A673 (cell line): ENCODE results near the gene ZC3H12A.

Source experiments
- CTCF ChIP-seq: fragments of 300-800, 200-600 bp; sonication (generic); conservative IDR thresholded peaks from 2 replicates; pipeline ENCODE4 v1.5.1; 2017; ENCODE audit warnings: low read depth, mild to moderate bottlenecking, antibody characterized with exemption, low read length, moderate library complexity, mixed read lengths
- EZH2 ChIP-seq: fragments of 200-600 bp; sonication (generic); IDR thresholded peaks from 2 replicates; pipeline ENCODE4 v1.6.1; 2017; ENCODE audit warnings: borderline replicate concordance, low read depth, mild to moderate bottlenecking, mixed read lengths, antibody characterized with exemption, low read length; ENCODE audit not compliant: poor library complexity, severe bottlenecking

- TF ChIP-seq CTCF: no peak
- no peak for TF ChIP-seq EZH2
These were observed 1.7 kb downstream of the ZC3H12A start for GRCh38 chr1:37476087-37476452.
